H1 (cell line): ENCODE results near the gene RGL1. TPM values are rescaled to one million over a fixed set of nuclear protein-coding genes. Genes with fewer than 3 reads are reported as not detected.

Experiments used
- CTCF ChIA-PET: fragments of 300-600 bp; sonication (Branson Sonifier 250); formaldehyde crosslinking; loops from one replicate; lab custom pipeline; 2021; ENCODE audit not compliant: partially characterized antibody; lab: Charles Lee
- POLR2A ChIA-PET: fragments of 300-600 bp; sonication (Branson Sonifier 250); formaldehyde crosslinking; loops from one replicate; lab custom pipeline; 2021; ENCODE audit warnings: inconsistent platforms; ENCODE audit not compliant: partially characterized antibody; lab: Charles Lee
- DNase-seq, 2 experiments: peaks; one replicate each; pipeline versions ENCODE4 v3.0.0 to v3.0.0-alpha.2; 2010 to 2022; ENCODE audit warnings: low spot score in 2 of 2, low read depth in 1 of 2, mixed read lengths in 1 of 2
- FAIRE-seq: peaks from 2 replicates; lab custom pipeline; 2011; peaks lifted over from hg19 to GRCh38; lab: Jason Lieb, UNC
- H2AFZ ChIP-seq: 2 replicates; pipeline ENCODE4 v1.8.1; 2012; ENCODE audit warnings: low read length, inconsistent platforms
- H2AK5ac ChIP-seq: 2 replicates; pipeline ENCODE4 v1.6.1; 2013; ENCODE audit warnings: low read depth, low read length
- H2BK120ac ChIP-seq: replicated peaks from 2 replicates; pipeline ENCODE3; 2013; ENCODE audit warnings: low read depth, low read length, inconsistent platforms
- H2BK12ac ChIP-seq: 2 replicates; pipeline ENCODE4 v1.6.1; 2013; ENCODE audit warnings: low read depth, low read length
- H2BK15ac ChIP-seq: 2 replicates; pipeline ENCODE4 v1.6.1; 2013; ENCODE audit warnings: low read length
- H2BK20ac ChIP-seq: 2 replicates; pipeline ENCODE4 v1.6.1; 2013; ENCODE audit warnings: low read length
- H2BK5ac ChIP-seq: 2 replicates; pipeline ENCODE4 v1.6.1; 2013; ENCODE audit warnings: low read depth, low read length
- H3K14ac ChIP-seq: 2 replicates; pipeline ENCODE4 v1.6.1; 2013; ENCODE audit warnings: inconsistent platforms; ENCODE audit not compliant: insufficient read length
- H3K18ac ChIP-seq: 2 replicates; pipeline ENCODE4 v1.6.1; 2013; ENCODE audit warnings: low read length; ENCODE audit errors: extremely low read depth
- H3K23ac ChIP-seq: 2 replicates; pipeline ENCODE4 v1.6.1; 2013; ENCODE audit warnings: inconsistent platforms; ENCODE audit not compliant: insufficient read length
- H3K23me2 ChIP-seq: 2 replicates; pipeline ENCODE4 v1.6.1; 2013; ENCODE audit warnings: low read depth, low read length
- H3K27ac ChIP-seq: 2 replicates; pipeline ENCODE4 v1.6.1; 2011; ENCODE audit warnings: low read depth, low read length, inconsistent platforms
- H3K27me3 ChIP-seq, 4 experiments: replicated peaks in 1 of 4; 1 replicate in 1 of 4; 2 replicates in 3 of 4; pipeline versions ENCODE4 v1.6.1 to v1.8.1; 2011 to 2013; ENCODE audit warnings: low read length in 3 of 4, mild to moderate bottlenecking in 3 of 4, inconsistent platforms in 2 of 4, mixed read lengths in 2 of 4, moderate library complexity in 1 of 4; ENCODE audit not compliant: control insufficient read depth in 3 of 4, insufficient read depth in 3 of 4; ENCODE audit errors: extremely low read depth in 1 of 4
- H3K36me3 ChIP-seq, 4 experiments: 2 replicates each; pipeline versions ENCODE4 v1.6.1 to v1.8.1; 2011 to 2013; ENCODE audit warnings: mild to moderate bottlenecking in 4 of 4, low read length in 3 of 4, moderate library complexity in 2 of 4, control low read depth in 1 of 4, inconsistent platforms in 1 of 4; ENCODE audit not compliant: insufficient read depth in 4 of 4, control insufficient read depth in 2 of 4
- H3K4ac ChIP-seq: replicated peaks from 2 replicates; pipeline ENCODE3; 2013; ENCODE audit warnings: low read length, low read depth, mixed read lengths, inconsistent platforms; ENCODE audit not compliant: insufficient read length
- H3K4me1 ChIP-seq, 4 experiments: replicated peaks in 1 of 4; 1 replicate in 1 of 4; 2 replicates in 3 of 4; pipeline versions ENCODE4 v1.6.1 to v1.8.1; 2011 to 2013; ENCODE audit warnings: low read length in 3 of 4, inconsistent platforms in 2 of 4, mixed read lengths in 1 of 4; ENCODE audit not compliant: insufficient read depth in 4 of 4, control insufficient read depth in 3 of 4
- H3K4me2 ChIP-seq, 2 experiments: 2 replicates each; pipeline versions ENCODE4 v1.6.1 to v1.8.1; 2011 to 2013; ENCODE audit warnings: low read depth in 2 of 2, low read length in 2 of 2, control low read depth in 1 of 2, inconsistent platforms in 1 of 2, mild to moderate bottlenecking in 1 of 2; ENCODE audit not compliant: insufficient read depth in 1 of 2
- H3K4me3 ChIP-seq, 4 experiments: fragments of 200-600, 300-600 bp in 1 of 4; sonication (generic), shearing (Covaris generic), sonication (Bioruptor Twin) in 1 of 4; 2 replicates each; pipeline versions ENCODE4 v1.5.1 to v1.8.1; 2011 to 2016; ENCODE audit warnings: low read length in 4 of 4, low read depth in 3 of 4, control low read depth in 2 of 4, inconsistent platforms in 2 of 4, mild to moderate bottlenecking in 2 of 4, mixed read lengths in 1 of 4, moderate library complexity in 1 of 4; ENCODE audit not compliant: insufficient read depth in 2 of 4; ENCODE audit errors: extremely low read depth in 1 of 4
- H3K56ac ChIP-seq: replicated peaks from 2 replicates; pipeline ENCODE3; 2013; ENCODE audit warnings: low read depth, mild to moderate bottlenecking, mixed read lengths, low read length, inconsistent platforms; ENCODE audit not compliant: insufficient read length
- H3K79me1 ChIP-seq: 2 replicates; pipeline ENCODE4 v1.6.1; 2013; ENCODE audit warnings: low read depth, low read length, control low read depth
- H3K79me2 ChIP-seq, 2 experiments: 2 replicates each; pipeline versions ENCODE4 v1.6.1 to v1.8.1; 2012 to 2013; ENCODE audit warnings: low read length in 2 of 2, mild to moderate bottlenecking in 2 of 2, inconsistent platforms in 1 of 2; ENCODE audit not compliant: insufficient read depth in 2 of 2, control insufficient read depth in 1 of 2
- H3K9ac ChIP-seq, 4 experiments: replicated peaks in 1 of 4; 1 replicate in 1 of 4; 2 replicates in 3 of 4; pipeline versions ENCODE4 v1.6.1 to v1.8.1; 2011 to 2013; ENCODE audit warnings: low read depth in 3 of 4, low read length in 3 of 4, control low read depth in 2 of 4, mild to moderate bottlenecking in 2 of 4, moderate library complexity in 2 of 4, inconsistent platforms in 1 of 4; ENCODE audit errors: extremely low read depth in 1 of 4
- H3K9me3 ChIP-seq, 2 experiments: 2 replicates each; pipeline versions ENCODE4 v1.6.1 to v1.8.1; 2012 to 2013; ENCODE audit warnings: mild to moderate bottlenecking in 2 of 2, moderate library complexity in 2 of 2, control low read depth in 1 of 2, inconsistent platforms in 1 of 2, low read depth in 1 of 2, low read length in 1 of 2, mixed read lengths in 1 of 2; ENCODE audit not compliant: insufficient read depth in 2 of 2
- H4K20me1 ChIP-seq, 2 experiments: replicated peaks in 1 of 2; 2 replicates each; pipeline versions ENCODE3 to v1.8.1; 2011 to 2013; ENCODE audit warnings: inconsistent platforms in 2 of 2, low read length in 2 of 2, mild to moderate bottlenecking in 1 of 2; ENCODE audit not compliant: insufficient read depth in 2 of 2, control insufficient read depth in 1 of 2
- H4K5ac ChIP-seq: 2 replicates; pipeline ENCODE4 v1.6.1; 2013; ENCODE audit warnings: low read length, low read depth, mixed read lengths, inconsistent platforms; ENCODE audit not compliant: insufficient read length
- H4K8ac ChIP-seq: 2 replicates; pipeline ENCODE4 v1.8.0; 2013; ENCODE audit warnings: mild to moderate bottlenecking, moderate library complexity, low read length, inconsistent platforms; ENCODE audit not compliant: insufficient read depth; ENCODE audit errors: extremely low read depth
- H4K91ac ChIP-seq: replicated peaks from 2 replicates; pipeline ENCODE3; 2013; ENCODE audit warnings: low read length, mixed read lengths, inconsistent platforms; ENCODE audit not compliant: insufficient read length
- BRCA1 ChIP-seq: IDR thresholded peaks from 2 replicates; pipeline ENCODE4 v1.6.1; 2012; ENCODE audit warnings: low read depth, low read length, improper control_type of control experiment
- CHD1 ChIP-seq: IDR thresholded peaks from 2 replicates; pipeline ENCODE4 v1.6.1; 2012; ENCODE audit warnings: low read depth, low read length, improper control_type of control experiment
- EP300 ChIP-seq, 2 experiments: IDR thresholded peaks; 1 replicate in 1 of 2; 2 replicates in 1 of 2; pipeline ENCODE4 v1.6.1; 2011 to 2012; ENCODE audit warnings: low read depth in 2 of 2, low read length in 2 of 2, mild to moderate bottlenecking in 2 of 2, borderline replicate concordance in 1 of 2, inconsistent platforms in 1 of 2, moderate library complexity in 1 of 2
- GABPA ChIP-seq: IDR thresholded peaks from 2 replicates; pipeline ENCODE4 v1.6.1; 2011; ENCODE audit warnings: mild to moderate bottlenecking, low read length, moderate library complexity, borderline replicate concordance; ENCODE audit not compliant: insufficient read depth
- MAFK ChIP-seq: IDR thresholded peaks from 2 replicates; pipeline ENCODE4 v1.6.1; 2012; ENCODE audit warnings: low read depth, mild to moderate bottlenecking, improper control_type of control experiment, low read length
- NANOG ChIP-seq: IDR thresholded peaks from 2 replicates; pipeline ENCODE4 v1.6.1; 2011; ENCODE audit warnings: low read length, low read depth, mild to moderate bottlenecking, inconsistent platforms; ENCODE audit not compliant: insufficient read depth, poor library complexity, severe bottlenecking
- POLR2A ChIP-seq, 2 experiments: IDR thresholded peaks; 1 replicate in 1 of 2; 2 replicates in 1 of 2; pipeline ENCODE4 v1.6.1; 2011; ENCODE audit warnings: low read depth in 2 of 2, low read length in 2 of 2, mild to moderate bottlenecking in 2 of 2; ENCODE audit errors: control extremely low read depth in 1 of 2
- POLR2AphosphoS5 ChIP-seq: IDR thresholded peaks from 2 replicates; pipeline ENCODE4 v1.6.1; 2011; ENCODE audit warnings: low read depth, low read length
- RBBP5 ChIP-seq: IDR thresholded peaks from 2 replicates; pipeline ENCODE4 v1.7.1; 2012; ENCODE audit warnings: low read depth, mild to moderate bottlenecking, inconsistent platforms, low read length, moderate library complexity, borderline replicate concordance
- RXRA ChIP-seq: IDR thresholded peaks from 2 replicates; pipeline ENCODE4 v1.6.1; 2011; ENCODE audit warnings: low read depth, mild to moderate bottlenecking, low read length, moderate library complexity; ENCODE audit not compliant: insufficient read depth
- TAF7 ChIP-seq: optimal IDR thresholded peaks from 2 replicates; pipeline ENCODE3; 2011; ENCODE audit warnings: low read depth, mild to moderate bottlenecking, inconsistent platforms, low read length, moderate library complexity, borderline replicate concordance
- TBP ChIP-seq: IDR thresholded peaks from 2 replicates; pipeline ENCODE4 v1.6.1; 2011; ENCODE audit warnings: low read depth, low read length, improper control_type of control experiment
- TEAD4 ChIP-seq: IDR thresholded peaks from 2 replicates; pipeline ENCODE4 v1.6.1; 2012; ENCODE audit warnings: low read depth, low read length, inconsistent platforms, mixed read lengths
- WGBS, 2 experiments: shearing (Covaris generic) in 1 of 2; methylation state at CpG; one replicate each; pipeline versions ENCODE4 v1.1.6 to v1.1.7; 2013 to 2015; ENCODE audit warnings: low lambda C conversion rate in 2 of 2, mixed read lengths in 2 of 2, inconsistent platforms in 1 of 2, low coverage in 1 of 2, missing lambda C conversion rate in 1 of 2; ENCODE audit not compliant: insufficient replicate concordance in 2 of 2, insufficient coverage in 1 of 2, insufficient read length in 1 of 2; ENCODE audit errors: extremely low coverage in 1 of 2, missing lambda C conversion rate in 1 of 2; 5-methylcytosine and 5-hydroxymethylcytosine counted together
- polyA plus RNA-seq, 7 experiments: library from polyadenylated mRNA; depleted of rRNA in 3 of 7; stranded (reverse) in 5 of 7; unstranded in 2 of 7; fragments of >200 nt in 5 of 7; fragments of 200-250 nt in 2 of 7; gene quantifications; 1 replicate in 5 of 7; 2 replicates in 1 of 7; 4 replicates in 1 of 7; pipeline versions ENCODE4 v1.2.1 to v1.2.3, GENCODE V29; 2011 to 2013; ENCODE audit warnings: missing spikeins in 2 of 7, mixed read lengths in 2 of 7
- total RNA-seq: library from RNA; stranded (reverse); fragmentation: NEBNext Ultra II Directional; extraction: Animal tissue kit (Norgen Biotek cat#: 25700); gene quantifications from 2 replicates; pipeline ENCODE4 v1.2.1, GENCODE V29; 2021

RGL1 gene
- total and polyA plus RNA-seq, 2 of the 8 experiments (the other 6 are each of a cell fraction or from before 2014, with no cell fraction given), result 0.98 to 2.4 TPM

DNA sequence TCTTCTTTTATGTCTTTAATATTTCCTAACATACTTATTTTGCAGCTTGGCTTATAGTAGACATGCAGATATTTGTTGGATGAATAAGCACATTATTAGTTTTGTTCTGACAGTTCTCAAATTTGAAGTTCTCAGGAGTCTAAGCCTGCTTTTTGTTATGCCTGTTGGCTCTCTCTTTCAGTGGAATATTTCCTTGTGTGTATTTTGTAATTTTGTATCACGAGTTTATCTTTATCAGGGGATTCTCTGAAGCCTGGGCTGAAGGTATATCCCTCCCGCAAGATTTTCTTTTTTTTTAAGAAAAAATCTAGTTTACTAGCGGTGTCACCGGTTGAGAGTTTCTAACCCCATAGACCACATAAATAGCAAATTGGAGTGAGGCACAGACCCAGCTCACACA is 105.9 kb downstream of the RGL1 start:
- H2BK12ac ChIP-seq, result no peak overlapping the region
- no peak overlapping the region for H4K91ac ChIP-seq
- H4K8ac ChIP-seq, result no peak overlapping the region
- H3K23me2 ChIP-seq, result no peaks in the 10 kb centered on the region
- ChIA-PET CTCF (interaction anchor here (1.0 kb wide), 1 partner anchor 19 kb away, joined by 3 read pairs; no protein-coding TSS in a partner anchor), POLR2A (interaction anchor here (0.6 kb wide), 1 partner anchor 9 kb away, joined by 3 read pairs; no protein-coding TSS in a partner anchor)
- no peak overlapping the region for H3K18ac ChIP-seq
- H3K4me1 ChIP-seq, result no peaks in the 10 kb centered on the region
- H3K27ac ChIP-seq, result no peak overlapping the region
- no peak overlapping the region for H2AK5ac ChIP-seq
- H2AFZ ChIP-seq, result no peak overlapping the region
- DNase-seq (no peak), FAIRE-seq (no peak)
- H3K27me3 ChIP-seq, result no peaks in the 10 kb centered on the region
- H3K9me3 ChIP-seq, result no peaks in the 10 kb centered on the region
- H2BK5ac ChIP-seq, result no peak overlapping the region
- H3K79me2 ChIP-seq, result no peaks in the 10 kb centered on the region
- H2BK15ac ChIP-seq, result no peak overlapping the region
- no peak overlapping the region for H3K23ac ChIP-seq
- H3K56ac ChIP-seq, result no peak overlapping the region
- TF ChIP-seq EP300 (IDR thresholded peaks at IDR 0.05; ENCODE audit: borderline replicate concordance in 1 of 2, low read depth in 2 of 2, low read length in 2 of 2), result no peak
- TF ChIP-seq GABPA, result no peak
- no peak for TF ChIP-seq POLR2AphosphoS5
- no peak for TF ChIP-seq NANOG
- TF ChIP-seq RXRA, result no peak
- TF ChIP-seq BRCA1, result no peak
- no peak for TF ChIP-seq CHD1
- no peak for TF ChIP-seq TAF7
- no peak for TF ChIP-seq POLR2A (IDR thresholded peaks at IDR 0.05; ENCODE audit: control extremely low read depth in 1 of 2, low read depth in 2 of 2, low read length in 2 of 2)
- TF ChIP-seq TEAD4, result no peak
- TF ChIP-seq MAFK, result no peak
- no peak for TF ChIP-seq TBP
- no peak for TF ChIP-seq RBBP5
- no peaks in the 10 kb centered on the region for H3K79me1 ChIP-seq
- no peak overlapping the region for H4K5ac ChIP-seq
- H2BK120ac ChIP-seq, result no peak overlapping the region
- H4K20me1 ChIP-seq, result no peaks in the 10 kb centered on the region
- H3K9ac ChIP-seq, result no peak overlapping the region
- H3K4ac ChIP-seq, result no peak overlapping the region
- WGBS, 2 experiments, result 92% methylated on average over 4 of the region's 4 CpGs; no CpG with 5 or more reads in 1 of the 2 experiments
- no peak overlapping the region for H3K14ac ChIP-seq
- H3K36me3 ChIP-seq, result no peaks in the 10 kb centered on the region; a peak in 1 of 8 replicates
- no peak overlapping the region for H3K4me3 ChIP-seq
- no peak overlapping the region for H2BK20ac ChIP-seq
- H3K4me2 ChIP-seq, result no peak overlapping the region
